GM19351 (cell line): ENCODE data around the gene CPA3.

Experiments
- ATAC-seq: cut with Tn5 transposase; IDR thresholded peaks from one replicate; pipeline ENCODE4 v1.9.1; 2021; ENCODE audit warnings: mild to moderate bottlenecking, moderate library complexity; ENCODE audit not compliant: unreplicated experiment

CPA3 gene

GRCh38 chr3:148865049-148865448, at the start of gene CPA3:
CPA3 (plus strand) TSS chr3:148865296; CDS start chr3:148865308, 12 bp downstream.
- no peak for ATAC-seq

- no peak for ATAC-seq
These were observed 49.6 kb upstream of the CPA3 start for GRCh38 chr3:148815316-148816110.

- no peak for ATAC-seq
These were observed 48.7 kb upstream of the CPA3 start for GRCh38 chr3:148816427-148816826.

- no peak for ATAC-seq
These were observed 48.0 kb upstream of the CPA3 start for GRCh38 chr3:148816981-148817525.

- no peak for ATAC-seq
These were observed 44.5 kb upstream of the CPA3 start for GRCh38 chr3:148820361-148821245.

GRCh38 chr3:148823026-148823425, 42.1 kb upstream of the CPA3 start:
- no peak for ATAC-seq

- ATAC-seq: no peak
These were observed 39.6 kb upstream of the CPA3 start for GRCh38 chr3:148825476-148825875.

GRCh38 chr3:148827585-148827984, 37.5 kb upstream of the CPA3 start, which contains the start of gene CPB1:
CPB1 (plus strand) TSS chr3:148827811; CDS start chr3:148827824, 13 bp downstream.
- no peak for ATAC-seq

GRCh38 chr3:148828136-148828690, 36.9 kb upstream of the CPA3 start:
- no peak for ATAC-seq

GRCh38 chr3:148829926-148830325, 35.2 kb upstream of the CPA3 start:
- ATAC-seq: no peak

- no peak for ATAC-seq
These were observed 31.9 kb upstream of the CPA3 start for GRCh38 chr3:148833223-148833622.

- peak; percentile 81 for ATAC-seq
These were observed 25.3 kb upstream of the CPA3 start for GRCh38 chr3:148839805-148840204.

GRCh38 chr3:148840451-148840850, 24.6 kb upstream of the CPA3 start:
- ATAC-seq: no peak

GRCh38 chr3:148845756-148846395, 19.2 kb upstream of the CPA3 start:
- no peak for ATAC-seq

- no peak for ATAC-seq
These were observed 17.7 kb upstream of the CPA3 start for GRCh38 chr3:148847351-148847750.

GRCh38 chr3:148848410-148848809, 16.7 kb upstream of the CPA3 start:
- no peak for ATAC-seq

- ATAC-seq: no peak
These were observed 12.7 kb upstream of the CPA3 start for GRCh38 chr3:148852271-148852992.

GRCh38 chr3:148853076-148853475, 12.0 kb upstream of the CPA3 start:
- ATAC-seq: no peak

- no peak for ATAC-seq
These were observed 11.0 kb upstream of the CPA3 start for GRCh38 chr3:148854061-148854460.

- no peak for ATAC-seq
These were observed 8.7 kb upstream of the CPA3 start for GRCh38 chr3:148856384-148856783.
